Fibroblast of lung (primary cell): Measurements from ENCODE around the gene SEMG2.

Source experiments
- CTCF ChIP-seq, 2 donors: IDR thresholded peaks in 1 of 2; conservative IDR thresholded peaks in 1 of 2; 1 replicate in 1 of 2; 2 replicates in 1 of 2; pipeline ENCODE4 v1.5.1; 2011 to 2012; ENCODE audit warnings: low read length in 2 of 2, control low read depth in 1 of 2, inconsistent platforms in 1 of 2, low read depth in 1 of 2, mild to moderate bottlenecking in 1 of 2
- EZH2 ChIP-seq: IDR thresholded peaks from 2 replicates; pipeline ENCODE4 v1.5.1; 2012; ENCODE audit warnings: low read length, control low read depth, mild to moderate bottlenecking; ENCODE audit errors: missing control alignments

DNA sequence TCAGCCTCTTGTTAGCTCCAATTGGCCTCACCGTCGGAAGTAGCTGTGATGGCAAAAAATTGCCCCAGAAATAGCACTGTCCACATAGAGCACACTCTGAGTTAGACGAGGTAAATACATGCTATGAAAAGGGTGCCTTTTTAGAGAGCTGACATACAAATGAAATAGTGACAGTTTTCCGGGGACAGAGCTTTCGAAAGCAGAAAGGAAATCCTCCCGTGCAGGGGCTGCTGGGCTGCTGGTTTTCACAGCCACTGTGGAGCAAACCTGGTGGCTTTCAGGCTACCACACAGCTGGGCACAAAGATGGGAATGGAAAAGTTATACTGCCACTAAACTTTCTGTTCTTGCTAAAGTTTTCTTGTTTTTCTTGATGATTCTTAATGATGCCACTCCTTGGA, 24.9 kb downstream of the SEMG2 start:
- no peak for TF ChIP-seq CTCF (conservative IDR thresholded peaks at IDR 0.05 in 1 of 2, IDR thresholded peaks at IDR 0.05 in 1 of 2; ENCODE audit: low read depth in 1 of 2, low read length in 2 of 2)
- no peak for TF ChIP-seq EZH2
